Liver (tissue), 9 donors: ENCODE results near the gene POU2F3. TPM values are rescaled to one million over a fixed set of nuclear protein-coding genes. Genes with fewer than 3 reads are reported as not detected.

ENCODE experiments used
- DNase-seq: peaks from one replicate; pipeline ENCODE4 v3.0.0-alpha.2; 2017; ENCODE audit warnings: low spot score
- H3K27ac ChIP-seq, 2 donors: one replicate each; pipeline ENCODE4 v1.7.0; 2013; ENCODE audit warnings: inconsistent platforms in 2 of 2, low read length in 2 of 2, control low read depth in 1 of 2, low read depth in 1 of 2, mild to moderate bottlenecking in 1 of 2
- H3K27me3 ChIP-seq, 4 donors: one replicate each; pipeline versions ENCODE4 v1.6.1 to v1.7.0; 2013; ENCODE audit warnings: low read length in 3 of 4, inconsistent platforms in 1 of 4, mild to moderate bottlenecking in 1 of 4, moderate library complexity in 1 of 4; ENCODE audit not compliant: control insufficient read depth in 4 of 4, insufficient read depth in 4 of 4
- H3K36me3 ChIP-seq, 4 donors: one replicate each; pipeline versions ENCODE4 v1.6.1 to v1.7.0; 2013; ENCODE audit warnings: low read length in 3 of 4, mild to moderate bottlenecking in 3 of 4, low read depth in 1 of 4, moderate library complexity in 1 of 4; ENCODE audit not compliant: control insufficient read depth in 4 of 4, insufficient read depth in 3 of 4
- H3K4me1 ChIP-seq, 4 donors: one replicate each; pipeline versions ENCODE4 v1.6.1 to v1.7.0; 2013; ENCODE audit warnings: low read length in 3 of 4, mild to moderate bottlenecking in 3 of 4, moderate library complexity in 1 of 4; ENCODE audit not compliant: control insufficient read depth in 4 of 4, insufficient read depth in 4 of 4
- H3K4me3 ChIP-seq, 3 donors: one replicate each; pipeline versions ENCODE4 v1.6.1 to v1.7.0; 2013; ENCODE audit warnings: low read length in 3 of 3, control low read depth in 1 of 3, low read depth in 1 of 3, mild to moderate bottlenecking in 1 of 3
- H3K9ac ChIP-seq, 2 donors: one replicate each; pipeline ENCODE4 v1.7.0; 2013; ENCODE audit warnings: low read length in 2 of 2, mild to moderate bottlenecking in 2 of 2, moderate library complexity in 2 of 2, control low read depth in 1 of 2, low read depth in 1 of 2
- H3K9me3 ChIP-seq, 4 donors: one replicate each; pipeline versions ENCODE4 v1.6.1 to v1.7.0; 2013; ENCODE audit warnings: low read length in 3 of 4; ENCODE audit not compliant: control insufficient read depth in 4 of 4
- EGR1 ChIP-seq, 2 donors: IDR thresholded peaks; 2 replicates each; pipeline ENCODE4 v1.6.1; 2016 to 2018; ENCODE audit warnings: antibody characterized with exemption in 2 of 2, low read depth in 2 of 2
- FOXA1 ChIP-seq: IDR thresholded peaks from 2 replicates; pipeline ENCODE4 v1.6.1; 2016; ENCODE audit warnings: antibody characterized with exemption
- FOXA2 ChIP-seq: IDR thresholded peaks from 2 replicates; pipeline ENCODE4 v1.6.1; 2016; ENCODE audit warnings: antibody characterized with exemption
- GABPA ChIP-seq, 2 donors: IDR thresholded peaks in 1 of 2; conservative IDR thresholded peaks in 1 of 2; 2 replicates each; pipeline ENCODE4 v1.6.1; 2016; ENCODE audit warnings: antibody characterized with exemption in 2 of 2, mild to moderate bottlenecking in 1 of 2, moderate library complexity in 1 of 2
- HNF4A ChIP-seq, 2 donors: conservative IDR thresholded peaks; 2 replicates each; pipeline ENCODE4 v1.6.1; 2016; ENCODE audit warnings: antibody characterized with exemption in 2 of 2, mild to moderate bottlenecking in 2 of 2
- HNF4G ChIP-seq: IDR thresholded peaks from 2 replicates; pipeline ENCODE4 v1.6.1; 2016; ENCODE audit warnings: antibody characterized with exemption
- JUND ChIP-seq, 2 donors: IDR thresholded peaks; 2 replicates each; pipeline ENCODE4 v1.6.1; 2016; ENCODE audit warnings: antibody characterized with exemption in 2 of 2
- NR2F2 ChIP-seq: IDR thresholded peaks from 2 replicates; pipeline ENCODE4 v1.6.1; 2016; ENCODE audit warnings: antibody characterized with exemption
- RAD21 ChIP-seq, 2 donors: IDR thresholded peaks; 2 replicates each; pipeline ENCODE4 v1.6.1; 2016; ENCODE audit warnings: antibody characterized with exemption in 2 of 2, mild to moderate bottlenecking in 2 of 2
- RXRA ChIP-seq, 2 donors: IDR thresholded peaks; 2 replicates each; pipeline ENCODE4 v1.6.1; 2017 to 2018; ENCODE audit warnings: antibody characterized with exemption in 2 of 2, mild to moderate bottlenecking in 1 of 2
- SP1 ChIP-seq: IDR thresholded peaks from 2 replicates; pipeline ENCODE4 v1.6.1; 2018; ENCODE audit warnings: antibody characterized with exemption, mild to moderate bottlenecking
- TAF1 ChIP-seq: conservative IDR thresholded peaks from 2 replicates; pipeline ENCODE4 v1.6.1; 2016; ENCODE audit warnings: antibody characterized with exemption, mild to moderate bottlenecking
- YY1 ChIP-seq: IDR thresholded peaks from 2 replicates; pipeline ENCODE4 v1.6.1; 2016; ENCODE audit warnings: antibody characterized with exemption, mild to moderate bottlenecking
- WGBS: extraction: QIAGEN DNeasy Blood & Tissue Kit; methylation state at CpG from one replicate; pipeline ENCODE4 v1.1.7; 2013; 5-methylcytosine and 5-hydroxymethylcytosine counted together
- polyA plus RNA-seq, 2 donors: library from polyadenylated mRNA; stranded (reverse) in 1 of 2; unstranded in 1 of 2; fragments of 200-250 nt in 1 of 2; fragments of >200 nt in 1 of 2; fragmentation: Nextera tagmentation in 1 of 2; extraction: Ambion mirVana in 1 of 2; gene quantifications; one replicate each; pipeline versions ENCODE4 v1.2.1 to v1.2.3, GENCODE V29; 2013 to 2015
- total RNA-seq, 2 donors: library from RNA; depleted of rRNA; stranded (reverse); fragments of >200 nt; gene quantifications; one replicate each; pipeline ENCODE4 v1.2.3, GENCODE V29; 2014
- TF ChIP-seq, protein P1 (sequence below): IDR thresholded peaks from 2 replicates; pipeline ENCODE4 v1.6.1; 2016; ENCODE audit warnings: antibody characterized with exemption
- TF ChIP-seq, protein P2 (sequence below): fragments of 150-350 bp; IDR thresholded peaks from 2 replicates; pipeline ENCODE4 v1.5.1; 2017; ENCODE audit warnings: improper control_type of control experiment, low read depth, low read length; ENCODE audit not compliant: missing input control
- TF ChIP-seq, protein P3 (sequence below): IDR thresholded peaks from 2 replicates; pipeline ENCODE4 v1.6.1; 2016; ENCODE audit warnings: antibody characterized with exemption
- TF ChIP-seq, protein P4 (sequence below): IDR thresholded peaks from 2 replicates; pipeline ENCODE4 v1.6.1; 2016; ENCODE audit warnings: antibody characterized with exemption
- TF ChIP-seq, protein P5 (sequence below): IDR thresholded peaks from 2 replicates; pipeline ENCODE4 v1.6.1; 2016; ENCODE audit warnings: antibody characterized with exemption, mild to moderate bottlenecking
- donor health status: healthy.
- donor health status: healthy.
- donor health status: healthy.
- donor health status: healthy.
- donor health status: healthy.

POU2F3 gene
- total and polyA plus RNA-seq, 4 donors: not detected

DNA sequence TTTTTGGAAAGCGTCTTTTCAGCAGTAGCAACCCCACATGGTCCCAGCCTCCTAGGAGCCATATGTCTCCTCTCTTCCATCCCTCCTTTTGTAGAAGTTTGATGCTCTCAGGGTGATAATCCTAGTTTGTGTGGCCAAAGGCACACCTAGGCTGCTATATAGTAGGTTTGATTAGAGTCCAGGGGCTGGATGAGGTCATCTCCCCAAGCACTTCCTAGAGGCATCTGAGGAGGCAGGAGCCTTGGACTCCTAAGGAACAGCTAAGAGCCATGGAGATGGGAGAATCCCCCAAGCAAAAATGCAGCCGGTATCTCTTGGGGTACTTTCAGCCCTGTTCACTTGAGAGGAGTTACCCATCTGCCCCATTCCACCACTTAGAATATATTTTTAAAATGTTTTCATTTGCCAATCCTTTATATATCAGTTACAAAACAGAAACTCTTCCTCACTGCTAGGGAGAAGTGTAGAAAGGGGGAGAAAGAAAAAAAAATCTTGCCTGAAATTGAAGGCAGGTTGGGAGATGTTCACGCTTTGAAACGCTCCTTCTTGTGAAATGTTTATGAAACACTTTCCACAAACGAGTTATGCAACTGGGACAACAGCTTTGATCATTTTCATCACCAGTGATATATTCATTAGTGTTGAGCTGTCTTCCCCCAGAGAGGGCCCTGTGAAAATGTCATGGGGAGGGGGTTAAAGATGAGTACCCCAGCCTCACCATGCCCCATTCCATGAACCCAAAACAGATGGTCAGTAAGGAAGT lies 53.3 kb downstream of the POU2F3 start:
- Histone ChIP-seq H3K27ac (no peak overlapping the region), H3K9me3 (no peaks in the 10 kb centered on the region), H3K4me3 (no peak overlapping the region), H3K27me3 (no peaks in the 10 kb centered on the region), H3K36me3 (no peaks in the 10 kb centered on the region), H3K4me1 (no peaks in the 10 kb centered on the region), H3K9ac (no peak overlapping the region)
- DNase-seq: no peak
- TF ChIP-seq, protein P1, sequence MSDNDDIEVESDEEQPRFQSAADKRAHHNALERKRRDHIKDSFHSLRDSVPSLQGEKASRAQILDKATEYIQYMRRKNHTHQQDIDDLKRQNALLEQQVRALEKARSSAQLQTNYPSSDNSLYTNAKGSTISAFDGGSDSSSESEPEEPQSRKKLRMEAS: no peak
- TF ChIP-seq NR2F2 (no peak), GABPA (IDR thresholded peaks at IDR 0.05 in 1 of 2, conservative IDR thresholded peaks at IDR 0.05 in 1 of 2) (no peak), TAF1 (no peak), RAD21 (IDR thresholded peaks at IDR 0.05) (no peak), FOXA2 (no peak), RXRA (IDR thresholded peaks at IDR 0.05) (no peak), SP1 (no peak), FOXA1 (no peak), EGR1 (IDR thresholded peaks at IDR 0.05; ENCODE audit: low read depth in 2 of 2) (no peak), HNF4G (no peak), HNF4A (conservative IDR thresholded peaks at IDR 0.05) (no peak), JUND (IDR thresholded peaks at IDR 0.05) (no peak), YY1 (no peak)
- TF ChIP-seq, protein P2, sequence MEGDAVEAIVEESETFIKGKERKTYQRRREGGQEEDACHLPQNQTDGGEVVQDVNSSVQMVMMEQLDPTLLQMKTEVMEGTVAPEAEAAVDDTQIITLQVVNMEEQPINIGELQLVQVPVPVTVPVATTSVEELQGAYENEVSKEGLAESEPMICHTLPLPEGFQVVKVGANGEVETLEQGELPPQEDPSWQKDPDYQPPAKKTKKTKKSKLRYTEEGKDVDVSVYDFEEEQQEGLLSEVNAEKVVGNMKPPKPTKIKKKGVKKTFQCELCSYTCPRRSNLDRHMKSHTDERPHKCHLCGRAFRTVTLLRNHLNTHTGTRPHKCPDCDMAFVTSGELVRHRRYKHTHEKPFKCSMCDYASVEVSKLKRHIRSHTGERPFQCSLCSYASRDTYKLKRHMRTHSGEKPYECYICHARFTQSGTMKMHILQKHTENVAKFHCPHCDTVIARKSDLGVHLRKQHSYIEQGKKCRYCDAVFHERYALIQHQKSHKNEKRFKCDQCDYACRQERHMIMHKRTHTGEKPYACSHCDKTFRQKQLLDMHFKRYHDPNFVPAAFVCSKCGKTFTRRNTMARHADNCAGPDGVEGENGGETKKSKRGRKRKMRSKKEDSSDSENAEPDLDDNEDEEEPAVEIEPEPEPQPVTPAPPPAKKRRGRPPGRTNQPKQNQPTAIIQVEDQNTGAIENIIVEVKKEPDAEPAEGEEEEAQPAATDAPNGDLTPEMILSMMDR: no peak
- TF ChIP-seq, protein P3, sequence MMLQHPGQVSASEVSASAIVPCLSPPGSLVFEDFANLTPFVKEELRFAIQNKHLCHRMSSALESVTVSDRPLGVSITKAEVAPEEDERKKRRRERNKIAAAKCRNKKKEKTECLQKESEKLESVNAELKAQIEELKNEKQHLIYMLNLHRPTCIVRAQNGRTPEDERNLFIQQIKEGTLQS: no peak
- TF ChIP-seq, protein P4, sequence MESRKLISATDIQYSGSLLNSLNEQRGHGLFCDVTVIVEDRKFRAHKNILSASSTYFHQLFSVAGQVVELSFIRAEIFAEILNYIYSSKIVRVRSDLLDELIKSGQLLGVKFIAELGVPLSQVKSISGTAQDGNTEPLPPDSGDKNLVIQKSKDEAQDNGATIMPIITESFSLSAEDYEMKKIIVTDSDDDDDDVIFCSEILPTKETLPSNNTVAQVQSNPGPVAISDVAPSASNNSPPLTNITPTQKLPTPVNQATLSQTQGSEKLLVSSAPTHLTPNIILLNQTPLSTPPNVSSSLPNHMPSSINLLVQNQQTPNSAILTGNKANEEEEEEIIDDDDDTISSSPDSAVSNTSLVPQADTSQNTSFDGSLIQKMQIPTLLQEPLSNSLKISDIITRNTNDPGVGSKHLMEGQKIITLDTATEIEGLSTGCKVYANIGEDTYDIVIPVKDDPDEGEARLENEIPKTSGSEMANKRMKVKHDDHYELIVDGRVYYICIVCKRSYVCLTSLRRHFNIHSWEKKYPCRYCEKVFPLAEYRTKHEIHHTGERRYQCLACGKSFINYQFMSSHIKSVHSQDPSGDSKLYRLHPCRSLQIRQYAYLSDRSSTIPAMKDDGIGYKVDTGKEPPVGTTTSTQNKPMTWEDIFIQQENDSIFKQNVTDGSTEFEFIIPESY: no peak
- TF ChIP-seq, protein P5, sequence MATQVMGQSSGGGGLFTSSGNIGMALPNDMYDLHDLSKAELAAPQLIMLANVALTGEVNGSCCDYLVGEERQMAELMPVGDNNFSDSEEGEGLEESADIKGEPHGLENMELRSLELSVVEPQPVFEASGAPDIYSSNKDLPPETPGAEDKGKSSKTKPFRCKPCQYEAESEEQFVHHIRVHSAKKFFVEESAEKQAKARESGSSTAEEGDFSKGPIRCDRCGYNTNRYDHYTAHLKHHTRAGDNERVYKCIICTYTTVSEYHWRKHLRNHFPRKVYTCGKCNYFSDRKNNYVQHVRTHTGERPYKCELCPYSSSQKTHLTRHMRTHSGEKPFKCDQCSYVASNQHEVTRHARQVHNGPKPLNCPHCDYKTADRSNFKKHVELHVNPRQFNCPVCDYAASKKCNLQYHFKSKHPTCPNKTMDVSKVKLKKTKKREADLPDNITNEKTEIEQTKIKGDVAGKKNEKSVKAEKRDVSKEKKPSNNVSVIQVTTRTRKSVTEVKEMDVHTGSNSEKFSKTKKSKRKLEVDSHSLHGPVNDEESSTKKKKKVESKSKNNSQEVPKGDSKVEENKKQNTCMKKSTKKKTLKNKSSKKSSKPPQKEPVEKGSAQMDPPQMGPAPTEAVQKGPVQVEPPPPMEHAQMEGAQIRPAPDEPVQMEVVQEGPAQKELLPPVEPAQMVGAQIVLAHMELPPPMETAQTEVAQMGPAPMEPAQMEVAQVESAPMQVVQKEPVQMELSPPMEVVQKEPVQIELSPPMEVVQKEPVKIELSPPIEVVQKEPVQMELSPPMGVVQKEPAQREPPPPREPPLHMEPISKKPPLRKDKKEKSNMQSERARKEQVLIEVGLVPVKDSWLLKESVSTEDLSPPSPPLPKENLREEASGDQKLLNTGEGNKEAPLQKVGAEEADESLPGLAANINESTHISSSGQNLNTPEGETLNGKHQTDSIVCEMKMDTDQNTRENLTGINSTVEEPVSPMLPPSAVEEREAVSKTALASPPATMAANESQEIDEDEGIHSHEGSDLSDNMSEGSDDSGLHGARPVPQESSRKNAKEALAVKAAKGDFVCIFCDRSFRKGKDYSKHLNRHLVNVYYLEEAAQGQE: no peak
- WGBS: 58% methylated on average over 5 of the region's 5 CpGs
